Testis (tissue), 2 donors: ENCODE measurements around the gene PHGDH.

Source experiments
- POLR2A ChIP-seq: fragments of 450-650 bp; IDR thresholded peaks from one replicate; pipeline ENCODE4 v1.6.1; 2017; ENCODE audit warnings: antibody characterized with exemption, mild to moderate bottlenecking, moderate library complexity
- TF ChIP-seq, protein P1 (sequence below), 3 experiments: fragments of 450-650 bp in 2 of 3; fragments of 200-600 bp in 1 of 3; sonication (generic) in 1 of 3; IDR thresholded peaks; one replicate each; pipeline ENCODE4 v1.5.1; 2016 to 2019; ENCODE audit warnings: antibody characterized with exemption in 3 of 3, mild to moderate bottlenecking in 2 of 3, moderate library complexity in 1 of 3

DNA sequence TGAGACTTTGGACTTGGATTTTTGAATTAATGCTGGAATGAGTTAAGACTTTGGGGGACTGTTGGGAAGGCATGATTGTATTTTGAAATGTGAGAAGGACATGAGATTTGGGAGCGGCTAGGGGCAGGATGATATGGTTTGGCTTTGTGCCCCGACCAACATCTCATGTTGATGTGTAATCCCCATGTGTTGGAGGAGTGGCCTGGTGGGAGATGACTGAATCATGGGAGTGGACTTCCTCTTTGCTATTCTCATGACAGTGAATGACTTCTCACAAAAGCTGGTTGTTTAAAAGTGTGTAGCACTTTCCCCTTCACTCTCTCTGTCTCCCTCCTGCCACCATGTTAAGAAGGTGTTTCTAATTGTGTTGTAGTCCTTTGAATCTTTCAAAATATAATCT is 9.3 kb upstream of the PHGDH start:
- TF ChIP-seq, protein P1, sequence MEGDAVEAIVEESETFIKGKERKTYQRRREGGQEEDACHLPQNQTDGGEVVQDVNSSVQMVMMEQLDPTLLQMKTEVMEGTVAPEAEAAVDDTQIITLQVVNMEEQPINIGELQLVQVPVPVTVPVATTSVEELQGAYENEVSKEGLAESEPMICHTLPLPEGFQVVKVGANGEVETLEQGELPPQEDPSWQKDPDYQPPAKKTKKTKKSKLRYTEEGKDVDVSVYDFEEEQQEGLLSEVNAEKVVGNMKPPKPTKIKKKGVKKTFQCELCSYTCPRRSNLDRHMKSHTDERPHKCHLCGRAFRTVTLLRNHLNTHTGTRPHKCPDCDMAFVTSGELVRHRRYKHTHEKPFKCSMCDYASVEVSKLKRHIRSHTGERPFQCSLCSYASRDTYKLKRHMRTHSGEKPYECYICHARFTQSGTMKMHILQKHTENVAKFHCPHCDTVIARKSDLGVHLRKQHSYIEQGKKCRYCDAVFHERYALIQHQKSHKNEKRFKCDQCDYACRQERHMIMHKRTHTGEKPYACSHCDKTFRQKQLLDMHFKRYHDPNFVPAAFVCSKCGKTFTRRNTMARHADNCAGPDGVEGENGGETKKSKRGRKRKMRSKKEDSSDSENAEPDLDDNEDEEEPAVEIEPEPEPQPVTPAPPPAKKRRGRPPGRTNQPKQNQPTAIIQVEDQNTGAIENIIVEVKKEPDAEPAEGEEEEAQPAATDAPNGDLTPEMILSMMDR (IDR thresholded peaks at IDR 0.05): no peak
- TF ChIP-seq POLR2A: no peak
